GM19240 (cell line): ENCODE data around the gene NEK3.
"Not testable (repeated sequence)": the region's sequence is repeated elsewhere in the genome, so short reads cannot be mapped to it uniquely, and the experiment has no call there.

Experiments
- DNase-seq: peaks from one replicate; pipeline ENCODE4 v3.0.0; 2011; ENCODE audit warnings: low spot score; ENCODE audit not compliant: insufficient read length

The NEK3 gene, protein sequence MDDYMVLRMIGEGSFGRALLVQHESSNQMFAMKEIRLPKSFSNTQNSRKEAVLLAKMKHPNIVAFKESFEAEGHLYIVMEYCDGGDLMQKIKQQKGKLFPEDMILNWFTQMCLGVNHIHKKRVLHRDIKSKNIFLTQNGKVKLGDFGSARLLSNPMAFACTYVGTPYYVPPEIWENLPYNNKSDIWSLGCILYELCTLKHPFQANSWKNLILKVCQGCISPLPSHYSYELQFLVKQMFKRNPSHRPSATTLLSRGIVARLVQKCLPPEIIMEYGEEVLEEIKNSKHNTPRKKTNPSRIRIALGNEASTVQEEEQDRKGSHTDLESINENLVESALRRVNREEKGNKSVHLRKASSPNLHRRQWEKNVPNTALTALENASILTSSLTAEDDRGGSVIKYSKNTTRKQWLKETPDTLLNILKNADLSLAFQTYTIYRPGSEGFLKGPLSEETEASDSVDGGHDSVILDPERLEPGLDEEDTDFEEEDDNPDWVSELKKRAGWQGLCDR

DNA sequence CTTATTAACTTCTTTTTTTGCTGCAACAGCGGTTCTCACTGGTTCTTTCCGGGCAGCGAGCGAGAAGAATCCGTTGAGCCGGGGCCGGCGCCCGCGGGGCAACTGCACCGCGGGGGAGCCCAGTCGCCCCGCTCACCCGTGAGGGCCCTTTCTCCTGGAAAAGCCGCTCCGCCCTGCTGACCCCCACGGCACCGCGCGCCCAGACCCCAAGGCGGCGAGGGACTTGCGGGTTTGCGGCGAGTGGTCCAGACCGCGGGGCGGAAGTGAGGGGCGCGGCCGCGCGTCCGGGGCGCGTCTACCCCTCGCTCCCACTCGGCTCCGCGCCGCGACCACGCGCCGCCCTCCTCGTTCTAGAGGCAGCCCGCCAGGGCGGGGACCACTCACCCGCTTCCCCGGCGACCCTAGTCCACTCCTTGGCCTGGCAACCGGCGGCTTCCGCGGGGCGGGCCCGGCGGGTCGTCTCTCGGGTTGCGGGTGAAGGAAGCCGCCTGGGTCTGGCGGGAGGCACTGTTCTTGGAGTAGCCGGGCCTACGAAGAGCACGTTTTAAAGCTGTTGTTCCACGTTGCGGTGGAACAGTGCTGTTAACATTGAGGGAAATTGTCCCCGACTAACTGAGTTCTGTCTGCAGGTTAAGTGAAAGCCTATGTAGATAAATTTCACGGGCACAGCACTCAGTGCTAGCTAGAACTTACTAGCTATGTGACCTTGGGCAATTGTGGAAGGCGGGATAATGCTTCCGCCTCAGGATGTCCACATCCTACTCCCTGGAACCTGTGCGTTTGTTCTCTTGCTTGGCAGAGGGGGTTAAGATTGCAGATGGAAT is at the start of gene NEK3:
TSS of gene NEK3 (minus strand) at position 439 of the 824 bp plus-strand sequence. CDS start 3,406 bp downstream, outside the sequence.
- DNase-seq = peak; percentile 33

GRCh38 chr13:52208384-52208783 is 49.0 kb upstream of the NEK3 start:
- DNase-seq = not testable (repeated sequence)

DNA sequence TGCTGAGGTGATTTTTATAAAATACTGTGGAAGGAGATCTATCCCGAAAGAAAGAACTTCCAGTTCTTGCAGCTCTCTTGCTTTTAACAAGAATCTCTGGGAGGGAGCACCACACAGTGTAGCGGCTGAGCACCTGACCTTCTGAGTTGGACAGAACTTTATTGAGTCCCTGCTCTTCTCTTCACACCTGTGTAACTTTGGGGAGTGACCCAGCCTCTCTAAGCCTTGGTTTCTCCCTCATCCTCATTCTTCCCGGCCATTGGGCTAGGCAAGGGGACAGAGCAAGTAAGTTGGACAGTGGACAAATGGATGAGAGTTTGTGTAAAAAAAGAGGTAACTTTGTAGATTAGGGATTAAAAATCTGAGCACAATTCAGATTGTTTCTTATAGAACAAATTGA is 48.5 kb upstream of the NEK3 start:
- DNase-seq = not testable (repeated sequence)

DNA sequence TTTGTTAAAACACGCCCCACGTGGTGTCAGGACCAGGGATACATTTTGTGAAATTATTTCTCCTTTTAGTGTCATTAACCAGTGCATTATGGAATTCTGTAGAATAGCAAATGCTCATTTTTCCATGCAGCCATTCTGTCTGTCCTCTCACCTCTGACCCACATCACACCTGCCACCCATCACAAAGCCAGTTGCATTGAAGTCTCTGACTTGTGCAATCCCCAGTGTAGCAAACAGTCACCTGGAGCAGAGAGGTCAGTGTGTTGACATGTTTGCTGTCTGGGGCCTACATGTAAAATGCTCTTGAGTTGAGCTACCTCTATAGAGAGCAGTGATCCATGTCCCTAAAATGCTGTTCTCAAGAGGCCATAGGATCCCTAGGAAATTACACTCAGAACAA is 47.9 kb upstream of the NEK3 start:
- DNase-seq = not testable (repeated sequence)

DNA sequence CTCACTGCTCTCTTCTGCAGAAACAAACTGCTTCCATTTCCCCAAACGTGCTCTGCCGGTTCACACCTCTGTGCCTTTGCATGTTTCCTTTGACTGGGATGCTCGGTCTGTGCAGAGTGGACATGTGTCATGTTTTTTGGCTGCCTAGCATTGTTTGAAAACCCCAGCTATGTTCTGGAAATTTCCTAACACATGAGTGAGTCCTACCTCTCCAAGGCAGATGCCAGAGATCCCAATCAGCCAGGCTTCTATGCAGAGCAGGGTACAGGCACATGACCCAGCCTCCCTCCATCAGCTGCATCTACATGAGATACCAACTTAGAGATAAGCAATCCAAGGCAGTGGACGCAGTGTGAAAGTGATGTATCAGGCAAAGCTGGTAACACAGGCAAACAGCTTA is 45.1 kb upstream of the NEK3 start:
- not testable (repeated sequence) for DNase-seq

DNA sequence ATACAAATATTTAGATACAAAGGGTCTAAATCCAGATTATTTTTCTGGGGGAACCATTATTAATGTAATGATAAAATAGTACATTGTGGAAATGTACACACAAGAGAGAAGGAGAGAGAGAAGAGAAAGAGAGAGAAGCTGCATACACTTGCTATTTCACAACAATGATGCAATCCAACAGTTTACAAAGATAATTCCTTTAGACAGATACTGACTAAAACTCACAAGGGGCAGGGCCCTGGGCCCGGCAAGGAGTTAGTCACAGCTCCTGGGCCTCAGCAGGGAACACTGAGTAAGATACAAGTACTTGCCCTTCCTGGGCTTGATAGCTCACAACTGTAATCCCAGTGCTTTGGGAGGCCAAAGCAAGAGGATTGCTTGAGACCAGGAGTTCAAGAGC is 44.5 kb upstream of the NEK3 start:
- not testable (repeated sequence) for DNase-seq

- DNase-seq = not testable (repeated sequence)
Observed at GRCh38 chr13:52202506-52202905, 43.1 kb upstream of the NEK3 start.

DNA sequence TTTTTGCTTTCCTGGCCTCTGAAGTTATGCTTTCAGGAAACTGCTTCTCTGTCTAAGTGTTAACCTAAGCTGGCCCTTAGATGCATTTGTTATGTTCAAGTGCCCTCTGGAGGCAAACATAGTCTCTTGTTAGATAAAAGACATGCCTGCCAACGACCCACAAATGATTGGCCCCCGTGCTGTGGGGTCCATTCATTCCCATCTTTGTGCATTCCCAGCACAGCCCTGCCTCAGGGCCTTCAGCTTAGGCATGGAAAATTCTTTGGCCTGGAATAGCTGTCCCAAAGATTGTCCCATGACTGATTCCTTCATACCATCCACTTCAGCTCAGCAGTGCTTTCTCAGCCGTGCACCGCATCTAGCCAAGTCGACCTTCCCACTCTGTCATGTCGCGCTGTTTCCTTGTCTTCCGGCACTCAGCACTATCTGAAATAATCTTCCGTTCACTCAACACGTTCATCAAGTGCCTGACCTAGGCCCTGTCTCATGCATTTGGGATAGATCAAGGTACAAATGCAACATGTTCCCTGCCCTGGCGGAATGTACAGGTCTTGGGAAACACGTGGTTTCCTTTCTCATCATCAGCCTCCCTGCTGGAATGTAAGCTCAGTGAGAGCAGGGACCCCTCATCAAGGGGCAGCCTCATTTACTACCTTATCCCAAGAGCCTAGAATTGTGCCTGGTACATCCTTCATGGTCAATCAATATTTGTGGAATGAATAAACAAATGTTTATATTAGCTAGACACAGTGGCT is 42.2 kb upstream of the NEK3 start:
- not testable (repeated sequence) for DNase-seq

GRCh38 chr13:52195401-52195837 is 36.0 kb upstream of the NEK3 start:
- peak; percentile 34 for DNase-seq

- peak; percentile 50 for DNase-seq
Observed at GRCh38 chr13:52194184-52194868, 34.9 kb upstream of the NEK3 start.

DNA sequence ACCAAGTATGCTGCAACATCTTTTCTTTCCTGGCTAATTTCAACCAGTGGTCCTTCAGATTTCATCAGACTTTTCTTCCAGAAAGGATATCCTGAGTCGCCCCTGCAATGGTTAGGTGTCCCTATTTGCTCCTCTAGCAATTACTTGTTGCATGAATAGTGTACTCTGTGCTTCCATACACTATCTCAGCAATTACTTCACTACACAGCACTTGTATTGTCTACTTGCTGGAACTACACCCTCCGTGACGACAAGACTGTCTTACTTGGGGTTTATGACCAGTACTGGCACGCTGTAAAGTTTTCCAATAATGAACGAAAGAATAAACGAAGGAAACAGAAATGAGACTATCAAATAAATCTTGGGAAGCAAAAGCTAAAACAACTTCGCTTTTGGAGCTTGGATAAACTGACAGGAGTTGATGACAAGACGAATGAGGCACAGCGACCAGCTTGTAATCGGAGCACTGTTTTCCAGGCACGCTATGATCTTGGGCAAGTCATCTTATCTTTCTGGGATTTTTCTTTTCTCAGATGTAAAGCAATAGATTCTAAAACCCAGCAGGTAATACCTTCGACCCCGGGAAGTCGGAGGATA is 34.3 kb upstream of the NEK3 start:
- DNase-seq = not testable (repeated sequence)

DNA sequence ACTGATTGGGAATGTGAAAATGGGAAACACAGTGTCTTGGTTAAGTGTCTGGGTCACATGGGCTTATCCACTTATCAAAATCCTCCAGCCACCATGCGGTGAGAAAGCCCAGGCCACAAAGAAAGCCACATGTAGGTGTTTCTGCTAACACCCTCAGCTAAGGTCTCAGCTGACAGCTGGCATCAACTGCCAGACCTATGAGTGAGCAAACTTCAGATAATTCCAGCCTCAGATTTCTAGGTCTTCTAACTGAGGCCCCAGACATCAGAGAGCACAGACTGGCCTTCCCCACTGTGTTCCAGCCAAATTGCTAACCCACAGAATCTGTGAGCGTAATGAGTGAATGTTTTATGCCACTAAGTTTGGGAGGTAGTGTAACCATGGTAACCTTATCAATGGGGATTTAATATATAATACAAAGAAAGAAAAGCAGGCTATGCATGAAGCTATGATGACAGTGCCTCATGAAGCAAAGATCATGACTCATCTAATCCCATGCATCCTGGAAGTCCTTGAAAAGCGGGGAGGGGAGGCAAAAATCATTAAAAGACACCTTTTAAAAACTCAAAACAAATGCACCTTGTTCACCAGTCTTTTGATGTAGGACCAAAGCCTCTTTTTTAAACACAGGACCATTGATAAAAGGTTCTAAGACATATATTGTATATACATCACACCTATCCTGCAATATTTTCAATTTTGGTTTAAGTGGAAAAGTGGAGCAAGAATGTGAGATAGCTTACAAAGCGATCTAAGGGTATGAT is 28.2 kb upstream of the NEK3 start:
- DNase-seq = not testable (repeated sequence)

DNA sequence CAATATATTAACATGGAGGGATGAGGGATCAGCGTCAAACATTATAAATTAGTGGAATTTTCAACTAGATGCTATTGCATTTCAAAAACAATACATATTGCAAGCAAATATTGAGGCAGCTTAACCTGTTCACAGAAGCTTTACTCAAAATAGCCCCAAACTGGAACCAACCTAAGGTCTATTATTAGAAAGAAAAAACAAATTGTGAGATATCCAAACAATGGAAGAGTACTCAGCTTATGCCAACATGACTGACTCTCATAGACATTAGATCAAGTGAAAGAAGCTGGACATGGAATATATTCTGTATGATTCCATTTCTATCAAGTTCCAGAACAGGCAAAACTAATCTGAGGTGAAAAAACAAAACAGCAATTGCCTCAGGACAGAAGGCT is 27.6 kb upstream of the NEK3 start:
- no peak for DNase-seq

DNA sequence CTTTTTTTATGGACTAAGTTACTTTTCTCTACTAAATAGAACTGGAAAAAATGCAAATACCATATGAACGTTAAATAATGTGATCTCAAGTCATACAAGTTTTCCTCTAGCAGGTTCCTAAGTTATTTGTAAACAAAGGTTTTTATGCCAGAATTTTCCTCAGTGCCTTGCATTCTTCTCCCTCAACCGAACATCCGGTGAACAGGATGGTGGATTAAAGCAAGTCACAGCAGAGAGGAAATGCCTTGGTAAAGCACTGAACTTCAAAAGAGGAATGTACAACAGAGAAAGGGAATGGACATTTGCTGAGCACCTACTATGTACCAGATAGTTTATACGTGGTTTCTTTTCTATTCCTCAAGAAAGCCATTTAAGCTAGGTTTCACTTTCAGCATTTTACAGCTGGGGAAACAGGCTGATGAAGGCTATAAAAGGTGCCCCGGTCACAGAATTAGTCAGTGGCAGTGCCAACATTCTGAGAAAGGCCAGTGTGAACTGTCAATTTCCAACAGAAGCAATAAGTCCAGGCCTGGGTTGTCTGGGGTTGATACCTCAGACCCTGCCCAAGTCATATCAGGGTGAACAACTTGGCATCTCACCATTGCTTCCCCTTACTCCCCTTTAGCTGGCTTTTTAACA is 22.0 kb upstream of the NEK3 start:
- DNase-seq = not testable (repeated sequence)

GRCh38 chr13:52179925-52180324 is 20.5 kb upstream of the NEK3 start:
- no peak for DNase-seq

- no peak for DNase-seq
Observed at GRCh38 chr13:52177276-52177675, 17.9 kb upstream of the NEK3 start.

DNA sequence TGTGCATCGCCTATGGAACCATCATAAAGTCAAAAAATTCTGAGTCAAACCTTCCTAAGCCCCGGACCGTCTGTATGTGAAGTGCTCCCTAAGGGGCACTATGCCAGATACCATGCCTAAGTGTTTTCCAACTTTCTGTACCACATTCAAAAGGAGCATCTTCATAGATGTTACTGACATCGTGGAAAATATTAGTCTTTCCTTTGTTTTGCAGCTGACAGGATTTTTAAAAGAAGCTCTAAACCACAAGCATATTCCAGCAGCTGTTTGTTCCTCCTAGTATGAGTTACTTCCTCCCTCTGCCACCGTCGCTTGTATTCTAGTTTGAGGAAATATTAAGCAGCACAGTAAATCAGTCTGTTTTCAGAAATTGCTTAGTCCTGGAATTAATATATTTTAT is 14.6 kb upstream of the NEK3 start:
- not testable (repeated sequence) for DNase-seq

DNA sequence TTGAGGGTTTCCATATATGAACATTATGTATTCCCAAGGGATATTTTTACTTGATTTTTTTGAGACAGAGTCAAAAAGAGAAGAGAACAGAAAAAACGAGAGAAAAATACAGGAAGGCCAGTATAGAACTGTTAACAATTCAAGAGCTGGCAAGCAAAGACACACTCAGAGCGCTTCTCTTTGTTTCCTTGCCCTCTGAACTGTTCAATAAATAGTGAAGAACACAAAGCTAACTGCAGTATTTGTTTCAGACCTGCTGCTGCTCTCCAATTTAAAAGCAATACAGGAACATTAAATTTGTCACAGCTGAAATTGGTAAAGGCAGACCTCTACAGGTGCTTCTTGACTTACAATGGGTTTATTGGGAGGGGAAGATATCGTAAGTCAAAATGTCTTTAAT is 14.0 kb upstream of the NEK3 start:
- DNase-seq = no peak

GRCh38 chr13:52171686-52172085 is 12.3 kb upstream of the NEK3 start:
- DNase-seq = not testable (repeated sequence)
